HepG2 (cell line): ENCODE results near the gene MEAK7. TPM values are rescaled to one million over a fixed set of nuclear protein-coding genes. Genes with fewer than 3 reads are reported as not detected.

Experiments used
- CEBPZ ChIP-seq: IDR thresholded peaks from 2 replicates; pipeline ENCODE4 v1.6.1; 2012; ENCODE audit warnings: low read length, improper control_type of control experiment
- CREB3 ChIP-seq: sonication (generic); formaldehyde crosslinking; IDR thresholded peaks from 2 replicates; pipeline ENCODE4 v1.5.0; 2020; ENCODE audit warnings: missing genetic modification reagents
- E2F2 ChIP-seq: sonication (generic); formaldehyde crosslinking; IDR thresholded peaks from 2 replicates; pipeline ENCODE4 v1.4.0; 2020; ENCODE audit warnings: missing genetic modification reagents, borderline replicate concordance
- MXD4 ChIP-seq: IDR thresholded peaks from 2 replicates; pipeline ENCODE4 v1.6.1; 2016; ENCODE audit warnings: mild to moderate bottlenecking, missing biosample characterization, missing genetic modification reagents
- MYNN ChIP-seq: sonication (generic); formaldehyde crosslinking; IDR thresholded peaks from 2 replicates; pipeline ENCODE4 v1.4.0; 2020; ENCODE audit warnings: mild to moderate bottlenecking, low read depth, missing genetic modification reagents
- RCOR2 ChIP-seq: IDR thresholded peaks from 2 replicates; pipeline ENCODE4 v1.6.1; 2016; ENCODE audit warnings: missing biosample characterization, missing genetic modification reagents
- SALL1 ChIP-seq: sonication (generic); formaldehyde crosslinking; IDR thresholded peaks from 2 replicates; pipeline ENCODE4 v1.8.0; 2022; ENCODE audit warnings: mild to moderate bottlenecking, missing genetic modification reagents
- SSRP1 ChIP-seq: IDR thresholded peaks from 2 replicates; pipeline ENCODE4 v1.6.1; 2016; ENCODE audit warnings: control low read depth
- TEAD3 ChIP-seq: optimal IDR thresholded peaks from 2 replicates; pipeline ENCODE3; 2016; ENCODE audit warnings: borderline replicate concordance
- TERF1 ChIP-seq: sonication (generic); formaldehyde crosslinking; IDR thresholded peaks from 2 replicates; pipeline ENCODE4 v1.8.0; 2022; ENCODE audit warnings: mild to moderate bottlenecking, missing genetic modification reagents, moderate library complexity
- USF2 ChIP-seq, 2 experiments: sonication (generic) in 1 of 2; formaldehyde crosslinking in 1 of 2; IDR thresholded peaks; 2 replicates each; pipeline versions ENCODE4 v1.5.1 to v1.6.1; 2011 to 2020; ENCODE audit warnings: borderline replicate concordance in 1 of 2, low read depth in 1 of 2, low read length in 1 of 2, mild to moderate bottlenecking in 1 of 2, missing genetic modification reagents in 1 of 2, moderate library complexity in 1 of 2
- ZNF12 ChIP-seq: sonication (generic); formaldehyde crosslinking; IDR thresholded peaks from 2 replicates; pipeline ENCODE4 v1.5.0; 2020; ENCODE audit warnings: missing genetic modification reagents
- ZNF18 ChIP-seq: sonication (generic); formaldehyde crosslinking; IDR thresholded peaks from 2 replicates; pipeline ENCODE4 v1.8.0; 2022; ENCODE audit warnings: mild to moderate bottlenecking, missing genetic modification reagents; ENCODE audit not compliant: insufficient replicate concordance
- ZNF280B ChIP-seq: sonication (generic); formaldehyde crosslinking; IDR thresholded peaks from 2 replicates; pipeline ENCODE4 v1.5.0; 2020; ENCODE audit warnings: missing genetic modification reagents, mild to moderate bottlenecking, borderline replicate concordance
- ZNF350 ChIP-seq: sonication (generic); formaldehyde crosslinking; IDR thresholded peaks from 2 replicates; pipeline ENCODE4 v1.4.0; 2020; ENCODE audit warnings: mild to moderate bottlenecking, low read depth, missing genetic modification reagents, borderline replicate concordance
- ZNF562 ChIP-seq: sonication (generic); formaldehyde crosslinking; IDR thresholded peaks from 2 replicates; pipeline ENCODE4 v1.8.0; 2022; ENCODE audit warnings: missing genetic modification reagents, borderline replicate concordance
- polyA plus RNA-seq, 8 experiments: library from polyadenylated mRNA; depleted of rRNA in 3 of 8; stranded (reverse) in 7 of 8; unstranded in 1 of 8; fragments of >200 nt; fragmentation: Illumina TruSeq in 4 of 8; extraction: Trizol in 4 of 8; gene quantifications; 2 replicates each; pipeline versions ENCODE4 v1.2.1 to v1.2.3, GENCODE V29; 2011 to 2016; ENCODE audit warnings: low read depth in 4 of 8, missing spikeins in 1 of 8, mixed read lengths in 1 of 8; ENCODE audit not compliant: insufficient read depth in 1 of 8
- total RNA-seq, 5 experiments: library from RNA; depleted of rRNA; stranded (reverse); fragments of >200 nt; fragmentation: Illumina TruSeq; extraction: Trizol; gene quantifications; 2 replicates each; pipeline ENCODE4 v1.2.3, GENCODE V29; 2016; ENCODE audit warnings: low read depth in 1 of 5

The MEAK7 gene
- total and polyA plus RNA-seq, 2 of the 13 experiments (the other 11 are each of a cell fraction or from before 2014, with no cell fraction given), result 11.8 to 14.7 TPM

- TF ChIP-seq SSRP1 (CRISPR knock-in tag) (no peak), MXD4 (CRISPR knock-in tag) (no peak), ZNF18 (CRISPR knock-in tag) (no peak), ZNF562 (CRISPR knock-in tag) (no peak), TERF1 (CRISPR knock-in tag) (no peak), TEAD3 (CRISPR knock-in tag) (peak; percentile 52), SALL1 (CRISPR knock-in tag) (peak; percentile 48; the same call in 1 of the 2 replicates), RCOR2 (CRISPR knock-in tag) (no peak), ZNF12 (CRISPR knock-in tag) (no peak), ZNF280B (no peak), CEBPZ (no peak), MYNN (CRISPR knock-in tag) (no peak), E2F2 (no peak), ZNF350 (CRISPR knock-in tag) (no peak), USF2 (IDR thresholded peaks at IDR 0.05; ENCODE audit: low read depth, low read length) (no peak), USF2 (CRISPR knock-in tag; IDR thresholded peaks at IDR 0.05; ENCODE audit: borderline replicate concordance) (no peak), CREB3 (CRISPR knock-in tag) (no peak)
Observed at GRCh38 chr16:84475643-84476240, 28.7 kb downstream of the MEAK7 start (continued).
